Panc1 (cell line): ENCODE results near the gene GLB1L3. TPM values are rescaled to one million over a fixed set of nuclear protein-coding genes. Genes with fewer than 3 reads are reported as not detected.

Experiments used
- ATAC-seq: fragments of 200-7000 bp; cut with Tn5 transposase; 2 replicates; pipeline ENCODE4 v1.9.1; 2020; ENCODE audit warnings: mild to moderate bottlenecking, moderate library complexity
- BruUV-seq: library from RNA; stranded (reverse); fragments of 400-500 nt; replicated peaks from 2 replicates; lab custom pipeline; 2021; lab: Mats Ljungman, UMichigan
- CTCF ChIA-PET: fragments of 300-600 bp; sonication (Branson Sonifier 250); formaldehyde crosslinking; loops from one replicate; lab custom pipeline; 2022; ENCODE audit warnings: antibody characterized with exemption; lab: Charles Lee
- POLR2A ChIA-PET: fragments of 300-600 bp; sonication (Branson Sonifier 250); formaldehyde crosslinking; loops from one replicate; lab custom pipeline; 2022; ENCODE audit warnings: antibody characterized with exemption; lab: Charles Lee
- DNase-seq: peaks from one replicate; pipeline ENCODE4 v3.0.0-alpha.2; 2010; ENCODE audit warnings: low read depth, low spot score
- H3K27ac ChIP-seq: 2 replicates; pipeline ENCODE4 v1.5.1; 2011; ENCODE audit warnings: mild to moderate bottlenecking, low read length, inconsistent platforms
- H3K27me3 ChIP-seq: fragments of 200-500 bp; sonication (Bioruptor generic); 2 replicates; pipeline ENCODE4 v1.6.0; 2014; ENCODE audit warnings: low read length, inconsistent platforms; ENCODE audit not compliant: control insufficient read depth, insufficient read depth
- H3K36me3 ChIP-seq: fragments of 200-500 bp; sonication (Bioruptor generic); 2 replicates; pipeline ENCODE4 v1.5.1; 2014; ENCODE audit warnings: inconsistent platforms, mild to moderate bottlenecking, low read length, moderate library complexity; ENCODE audit not compliant: control insufficient read depth, insufficient read depth
- H3K4me1 ChIP-seq: 2 replicates; pipeline ENCODE4 v1.5.1; 2011; ENCODE audit warnings: inconsistent platforms, mild to moderate bottlenecking, low read length, moderate library complexity; ENCODE audit not compliant: control insufficient read depth, insufficient read depth
- H3K4me3 ChIP-seq, 2 experiments: 2 replicates each; pipeline ENCODE4 v1.5.1; 2011 to 2012; ENCODE audit warnings: low read depth in 2 of 2, low read length in 2 of 2, mild to moderate bottlenecking in 2 of 2, inconsistent platforms in 1 of 2, moderate library complexity in 1 of 2
- H3K9me3 ChIP-seq: fragments of 200-500 bp; sonication (Bioruptor generic); 2 replicates; pipeline ENCODE4 v1.5.1; 2014; ENCODE audit warnings: low read depth, mild to moderate bottlenecking, inconsistent platforms, low read length, moderate library complexity; ENCODE audit not compliant: control insufficient read depth, insufficient read depth
- CTCF ChIP-seq: fragments of 450-650 bp; IDR thresholded peaks from 2 replicates; pipeline ENCODE4 v1.5.1; 2017; ENCODE audit warnings: mild to moderate bottlenecking
- POLR2AphosphoS5 ChIP-seq: IDR thresholded peaks from 2 replicates; pipeline ENCODE4 v1.6.1; 2012; ENCODE audit warnings: mild to moderate bottlenecking, low read depth, low read length, moderate library complexity
- REST ChIP-seq, 2 experiments: IDR thresholded peaks; 2 replicates each; pipeline ENCODE4 v1.6.1; 2011 to 2012; ENCODE audit warnings: low read depth in 2 of 2, control low read depth in 1 of 2, low read length in 1 of 2, mild to moderate bottlenecking in 1 of 2, moderate library complexity in 1 of 2; ENCODE audit not compliant: insufficient read depth in 1 of 2
- SIN3A ChIP-seq: IDR thresholded peaks from 2 replicates; pipeline ENCODE4 v1.6.1; 2012; ENCODE audit warnings: low read depth, mild to moderate bottlenecking, low read length, moderate library complexity, borderline replicate concordance; ENCODE audit not compliant: insufficient read depth
- TCF7L2 ChIP-seq: IDR thresholded peaks from 2 replicates; pipeline ENCODE4 v1.6.1; 2011; ENCODE audit warnings: mild to moderate bottlenecking, low read depth, low read length, inconsistent platforms
- in situ Hi-C: cut with HindIII; loops from 2 replicates; pipeline ENCODE4 v1.10.0; 2016; ENCODE audit warnings: low sequenced_read_pairs, low pct_unique_long_range_greater_than_20kb
- intact Hi-C: fragments of 100-400 bp; cut with micrococcal nuclease; formaldehyde crosslinking; loops from one replicate; pipeline ENCODE4 v1.10.0; 2022; ENCODE audit not compliant: unreplicated experiment
- total RNA-seq: library from RNA; stranded (reverse); gene quantifications from one replicate; pipeline ENCODE4 v1.2.1, GENCODE V29; 2021; ENCODE audit not compliant: unreplicated experiment

Gene GLB1L3
- total RNA-seq, 1 experiment from 2014 or later = not detected

- TF ChIP-seq REST (IDR thresholded peaks at IDR 0.05; ENCODE audit: insufficient read depth in 1 of 2, low read depth in 2 of 2, low read length in 1 of 2) (no peak), TCF7L2 (no peak), CTCF (no peak), POLR2AphosphoS5 (no peak), SIN3A (no peak)
- POLR2A ChIA-PET = interaction anchor here (0.8 to 1.0 kb wide), 2 partner anchors 9 to 10 kb away, joined by 3 to 4 read pairs; partner anchors contain the start of gene VPS26B
Measured at GRCh38 chr11:134233729-134234179, 42.4 kb upstream of the GLB1L3 start.

GRCh38 chr11:134235399-134235798 lies 40.8 kb upstream of the GLB1L3 start:
- H3K9me3 ChIP-seq = no peaks in the 10 kb centered on the region
- DNase-seq (no peak), ATAC-seq (no peak)
- CTCF ChIA-PET = no interaction called here
- H3K4me1 ChIP-seq = peaks cover 5% of the 10 kb centered on the region; the same call in 1 of the 2 replicates
- H3K36me3 ChIP-seq = peaks cover 8% of the 10 kb centered on the region; the same call in 1 of the 2 replicates
- in situ Hi-C loops (no loop called here), intact Hi-C loops (no loop called here)
- no peak for TF ChIP-seq SIN3A
- TF ChIP-seq TCF7L2 = no peak
- no peak for TF ChIP-seq POLR2AphosphoS5
- TF ChIP-seq CTCF = no peak
- TF ChIP-seq REST (IDR thresholded peaks at IDR 0.05; ENCODE audit: insufficient read depth in 1 of 2, low read depth in 2 of 2, low read length in 1 of 2) = no peak
- no peak overlapping the region for H3K27ac ChIP-seq
- no peak overlapping the region for H3K4me3 ChIP-seq
- BruUV-seq = no TSS peak
- POLR2A ChIA-PET = no interaction called here
- no peaks in the 10 kb centered on the region for H3K27me3 ChIP-seq

More at GRCh38 chr11:134233729-134234179, 42.4 kb upstream of the GLB1L3 start:
- ATAC-seq (no peak), DNase-seq (no peak)
- in situ Hi-C loops (no loop called here), intact Hi-C loops (no loop called here)
- no peak overlapping the region for H3K27ac ChIP-seq
- H3K27me3 ChIP-seq = no peaks in the 10 kb centered on the region
- H3K4me3 ChIP-seq = no peak overlapping the region
- peaks cover 8% of the 10 kb centered on the region; the same call in 1 of the 2 replicates for H3K36me3 ChIP-seq
- H3K4me1 ChIP-seq = peaks cover 5% of the 10 kb centered on the region; the same call in 1 of the 2 replicates
- BruUV-seq = no TSS peak
- CTCF ChIA-PET = interaction anchor here (0.5 kb wide), 1 partner anchor 27 kb away, joined by 3 read pairs; no protein-coding TSS in a partner anchor
- no peaks in the 10 kb centered on the region for H3K9me3 ChIP-seq
